ENCODE measurements around the gene TAF4B.
"Not testable (repeated sequence)": the region's sequence is repeated elsewhere in the genome, so short reads cannot be mapped to it uniquely, and the experiment has no call there.

TAF4B gene

GRCh38 chr18:26210147-26210546, 16.1 kb upstream of the TAF4B start:
- H3K4me3 ChIP-seq (ENCODE audit: low read length): no peak overlapping the region
- H3K9me3 ChIP-seq (ENCODE audit: control insufficient read depth, low read length): no peaks in the 10 kb centered on the region
- no peaks in the 10 kb centered on the region for H3K36me3 ChIP-seq (ENCODE audit: control insufficient read depth, insufficient read depth, low read length)
- no peaks in the 10 kb centered on the region for H3K27me3 ChIP-seq (ENCODE audit: control insufficient read depth, insufficient read depth, low read length)
- no peaks in the 10 kb centered on the region for H3K4me1 ChIP-seq (ENCODE audit: control insufficient read depth, insufficient read depth, low read length)
- H3K9ac ChIP-seq (ENCODE audit: low read length): no peak overlapping the region

GRCh38 chr18:26215247-26215970, 10.8 kb upstream of the TAF4B start:
- no peaks in the 10 kb centered on the region for H3K9me3 ChIP-seq (ENCODE audit: control insufficient read depth, low read length)
- H3K4me3 ChIP-seq (ENCODE audit: low read length): no peak overlapping the region
- no peaks in the 10 kb centered on the region for H3K4me1 ChIP-seq (ENCODE audit: control insufficient read depth, insufficient read depth, low read length)
- H3K36me3 ChIP-seq (ENCODE audit: control insufficient read depth, insufficient read depth, low read length): no peaks in the 10 kb centered on the region
- no peaks in the 10 kb centered on the region for H3K27me3 ChIP-seq (ENCODE audit: control insufficient read depth, insufficient read depth, low read length)
- H3K9ac ChIP-seq (ENCODE audit: low read length): no peak overlapping the region

- H3K4me1 ChIP-seq (ENCODE audit: control insufficient read depth, insufficient read depth, low read length): peaks cover 4% of the 10 kb centered on the region
- H3K36me3 ChIP-seq (ENCODE audit: control insufficient read depth, insufficient read depth, low read length): no peaks in the 10 kb centered on the region
- H3K9ac ChIP-seq (ENCODE audit: low read length): no peak overlapping the region
- H3K9me3 ChIP-seq (ENCODE audit: control insufficient read depth, low read length): no peaks in the 10 kb centered on the region
- no peak overlapping the region for H3K4me3 ChIP-seq (ENCODE audit: low read length)
- H3K27me3 ChIP-seq (ENCODE audit: control insufficient read depth, insufficient read depth, low read length): no peaks in the 10 kb centered on the region
Measured at GRCh38 chr18:26225022-26225693, 1.1 kb upstream of the TAF4B start.

GRCh38 chr18:26225915-26226228, 373 bp upstream of the TAF4B start:
- H3K27me3 ChIP-seq (ENCODE audit: control insufficient read depth, insufficient read depth, low read length): no peaks in the 10 kb centered on the region
- H3K9ac ChIP-seq (ENCODE audit: low read length): peak overlapping the region; percentile 60
- H3K9me3 ChIP-seq (ENCODE audit: control insufficient read depth, low read length): no peaks in the 10 kb centered on the region
- peaks cover 4% of the 10 kb centered on the region for H3K4me1 ChIP-seq (ENCODE audit: control insufficient read depth, insufficient read depth, low read length)
- H3K4me3 ChIP-seq (ENCODE audit: low read length): peak overlapping the region; percentile 22
- H3K36me3 ChIP-seq (ENCODE audit: control insufficient read depth, insufficient read depth, low read length): no peaks in the 10 kb centered on the region

- no peaks in the 10 kb centered on the region for H3K9me3 ChIP-seq (ENCODE audit: control insufficient read depth, low read length)
- H3K4me3 ChIP-seq (ENCODE audit: low read length): peak overlapping the region; percentile 22
- H3K36me3 ChIP-seq (ENCODE audit: control insufficient read depth, insufficient read depth, low read length): no peaks in the 10 kb centered on the region
- H3K9ac ChIP-seq (ENCODE audit: low read length): peak overlapping the region; percentile 60
- H3K4me1 ChIP-seq (ENCODE audit: control insufficient read depth, insufficient read depth, low read length): peaks cover 4% of the 10 kb centered on the region
- H3K27me3 ChIP-seq (ENCODE audit: control insufficient read depth, insufficient read depth, low read length): no peaks in the 10 kb centered on the region
Measured at GRCh38 chr18:26227051-26227670, 916 bp downstream of the TAF4B start.

- Histone ChIP-seq H3K4me3 (ENCODE audit: low read length) (no peak overlapping the region), H3K9ac (ENCODE audit: low read length) (no peak overlapping the region), H3K4me1 (ENCODE audit: control insufficient read depth, insufficient read depth, low read length) (peaks cover 4% of the 10 kb centered on the region), H3K36me3 (ENCODE audit: control insufficient read depth, insufficient read depth, low read length) (no peaks in the 10 kb centered on the region), H3K9me3 (ENCODE audit: control insufficient read depth, low read length) (no peaks in the 10 kb centered on the region), H3K27me3 (ENCODE audit: control insufficient read depth, insufficient read depth, low read length) (no peaks in the 10 kb centered on the region)
Measured at GRCh38 chr18:26228562-26229260, 2.5 kb downstream of the TAF4B start.

GRCh38 chr18:26230497-26230896, 4.3 kb downstream of the TAF4B start:
- H3K9me3 ChIP-seq (ENCODE audit: control insufficient read depth, low read length): no peaks in the 10 kb centered on the region
- H3K9ac ChIP-seq (ENCODE audit: low read length): no peak overlapping the region
- H3K4me1 ChIP-seq (ENCODE audit: control insufficient read depth, insufficient read depth, low read length): peaks cover 4% of the 10 kb centered on the region
- H3K27me3 ChIP-seq (ENCODE audit: control insufficient read depth, insufficient read depth, low read length): no peaks in the 10 kb centered on the region
- H3K36me3 ChIP-seq (ENCODE audit: control insufficient read depth, insufficient read depth, low read length): no peaks in the 10 kb centered on the region
- H3K4me3 ChIP-seq (ENCODE audit: low read length): no peak overlapping the region

GRCh38 chr18:26233208-26233607, 7.0 kb downstream of the TAF4B start:
- Histone ChIP-seq H3K9me3 (ENCODE audit: control insufficient read depth, low read length) (no peaks in the 10 kb centered on the region), H3K9ac (ENCODE audit: low read length) (no peak overlapping the region), H3K4me1 (ENCODE audit: control insufficient read depth, insufficient read depth, low read length) (no peaks in the 10 kb centered on the region), H3K4me3 (ENCODE audit: low read length) (no peak overlapping the region), H3K27me3 (ENCODE audit: control insufficient read depth, insufficient read depth, low read length) (no peaks in the 10 kb centered on the region), H3K36me3 (ENCODE audit: control insufficient read depth, insufficient read depth, low read length) (no peaks in the 10 kb centered on the region)

- not testable (repeated sequence) for H3K4me1 ChIP-seq (ENCODE audit: control insufficient read depth, insufficient read depth, low read length); H3K9ac ChIP-seq (ENCODE audit: low read length); H3K36me3 ChIP-seq (ENCODE audit: control insufficient read depth, insufficient read depth, low read length); H3K9me3 ChIP-seq (ENCODE audit: control insufficient read depth, low read length); H3K27me3 ChIP-seq (ENCODE audit: control insufficient read depth, insufficient read depth, low read length); H3K4me3 ChIP-seq (ENCODE audit: low read length)
Measured at GRCh38 chr18:26237363-26237762, 11.1 kb downstream of the TAF4B start.

- H3K36me3 ChIP-seq (ENCODE audit: control insufficient read depth, insufficient read depth, low read length); H3K9ac ChIP-seq (ENCODE audit: low read length); H3K27me3 ChIP-seq (ENCODE audit: control insufficient read depth, insufficient read depth, low read length); H3K4me1 ChIP-seq (ENCODE audit: control insufficient read depth, insufficient read depth, low read length); H3K4me3 ChIP-seq (ENCODE audit: low read length); H3K9me3 ChIP-seq (ENCODE audit: control insufficient read depth, low read length): not testable (repeated sequence)
Measured at GRCh38 chr18:26238718-26239117, 12.5 kb downstream of the TAF4B start.

GRCh38 chr18:26242392-26242791, 16.1 kb downstream of the TAF4B start:
- not testable (repeated sequence) for H3K4me3 ChIP-seq (ENCODE audit: low read length)

GRCh38 chr18:26245434-26245833, 19.2 kb downstream of the TAF4B start:
- not testable (repeated sequence) for H3K4me3 ChIP-seq (ENCODE audit: low read length); H3K27me3 ChIP-seq (ENCODE audit: control insufficient read depth, insufficient read depth, low read length); H3K36me3 ChIP-seq (ENCODE audit: control insufficient read depth, insufficient read depth, low read length); H3K9me3 ChIP-seq (ENCODE audit: control insufficient read depth, low read length); H3K9ac ChIP-seq (ENCODE audit: low read length); H3K4me1 ChIP-seq (ENCODE audit: control insufficient read depth, insufficient read depth, low read length)

More at GRCh38 chr18:26242392-26242791, 16.1 kb downstream of the TAF4B start:
- not testable (repeated sequence) for H3K9ac ChIP-seq (ENCODE audit: low read length); H3K4me1 ChIP-seq (ENCODE audit: control insufficient read depth, insufficient read depth, low read length); H3K27me3 ChIP-seq (ENCODE audit: control insufficient read depth, insufficient read depth, low read length); H3K9me3 ChIP-seq (ENCODE audit: control insufficient read depth, low read length); H3K36me3 ChIP-seq (ENCODE audit: control insufficient read depth, insufficient read depth, low read length)

Data from mucosa of stomach (tissue), 1 donor.